Fibroblast of skin of right biceps (primary cell): ENCODE results near the gene DOK7.

Experiments
- DNase-seq: peaks from one replicate; pipeline ENCODE4 v3.0.0-alpha.2; 2013

Gene DOK7

GRCh38 chr4:3462790-3463415 lies at the start of gene DOK7:
DOK7 (plus strand) TSS chr4:3463306; CDS start chr4:3463376, 70 bp downstream.
- DNase-seq = no peak

GRCh38 chr4:3413675-3414420 lies 49.3 kb upstream of the DOK7 start:
- DNase-seq = no peak

GRCh38 chr4:3414421-3415279 lies 48.5 kb upstream of the DOK7 start:
- no peak for DNase-seq

DNA sequence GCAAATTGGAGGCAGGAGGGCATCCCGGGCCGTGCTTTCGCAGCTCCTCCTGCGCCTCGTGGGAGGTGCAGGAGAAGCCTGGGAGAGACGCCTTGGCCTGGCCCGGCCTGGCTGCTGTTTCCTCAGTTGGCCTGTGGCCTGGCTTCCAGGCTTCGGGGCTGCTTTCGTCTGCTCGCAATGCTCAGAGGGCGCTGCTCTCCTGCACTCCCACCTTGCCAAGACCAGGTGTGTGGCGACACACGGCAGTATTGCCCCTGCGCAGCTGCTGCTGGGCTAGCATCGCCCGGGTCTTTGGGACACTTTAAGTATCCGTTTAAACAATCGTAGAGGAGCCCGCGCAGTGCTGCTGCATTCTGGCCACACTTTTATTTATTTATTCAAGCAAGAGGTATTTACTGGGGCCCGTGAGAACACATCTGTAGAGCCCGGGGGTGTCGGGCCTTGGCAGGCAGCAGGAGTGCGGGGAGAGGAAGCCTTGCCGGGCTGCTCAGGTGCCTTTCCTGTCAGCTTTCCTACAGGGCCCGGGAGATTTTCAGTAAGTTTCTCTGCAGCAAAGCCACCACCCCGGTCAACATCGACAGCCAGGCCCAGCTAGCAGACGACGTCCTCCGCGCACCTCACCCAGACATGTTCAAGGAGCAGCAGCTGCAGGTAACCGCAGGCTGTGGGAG lies 47.5 kb upstream of the DOK7 start:
- no peak for DNase-seq

DNA sequence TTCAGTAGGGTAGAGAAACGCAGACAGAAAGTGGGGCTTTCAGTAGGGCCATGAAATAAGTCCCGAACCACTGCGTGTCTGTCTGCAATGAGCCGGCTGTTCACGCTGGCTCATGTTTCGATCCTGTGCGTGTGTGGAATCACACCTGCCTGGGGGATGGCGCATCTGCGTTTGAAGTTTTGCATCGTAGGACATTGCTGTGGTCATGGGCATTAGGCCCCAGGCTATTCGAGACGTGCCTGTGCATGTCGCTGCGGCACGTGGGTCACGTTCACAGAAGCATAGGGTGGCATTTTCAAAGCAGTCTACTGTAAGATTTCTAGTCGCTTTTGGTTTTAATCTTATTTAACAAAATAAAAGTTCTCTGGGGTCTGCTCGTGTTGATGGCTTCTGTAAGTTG lies 46.8 kb upstream of the DOK7 start:
- DNase-seq = no peak

DNA sequence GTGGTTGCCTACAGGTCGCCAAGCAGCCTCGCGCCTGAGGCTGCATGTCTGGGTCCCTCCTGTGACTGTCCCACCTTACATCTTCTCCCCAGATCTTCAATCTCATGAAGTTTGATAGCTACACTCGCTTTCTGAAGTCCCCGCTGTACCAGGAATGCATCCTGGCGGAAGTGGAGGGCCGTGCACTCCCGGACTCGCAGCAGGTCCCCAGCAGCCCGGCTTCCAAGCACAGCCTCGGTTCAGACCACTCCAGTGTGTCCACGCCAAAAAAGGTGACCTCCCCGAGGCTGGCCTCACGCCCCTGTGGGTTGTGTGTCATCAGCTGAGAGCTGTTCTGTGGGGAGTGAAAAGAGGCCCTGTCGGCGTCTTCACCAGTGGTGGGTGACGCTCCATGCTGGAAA lies 46.3 kb upstream of the DOK7 start:
- no peak for DNase-seq

DNA sequence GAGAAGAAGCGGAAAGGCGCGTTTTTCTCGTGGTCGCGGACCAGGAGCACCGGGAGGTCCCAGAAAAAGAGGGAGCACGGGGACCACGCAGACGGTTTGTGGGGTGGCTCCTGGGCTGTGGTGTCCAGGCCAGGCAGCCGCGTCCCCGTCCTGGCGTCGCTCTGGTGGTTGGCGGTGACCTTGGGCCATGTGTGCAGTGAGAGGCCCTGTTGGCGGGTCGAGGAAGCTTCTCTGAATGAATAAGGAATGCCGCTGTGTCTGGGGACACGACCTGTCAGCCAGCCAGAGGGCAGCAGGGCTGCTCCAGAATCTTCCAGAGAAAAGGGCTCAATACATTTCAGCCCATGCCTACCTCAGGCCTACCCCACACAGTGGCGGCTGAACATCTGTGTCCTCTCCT lies 45.7 kb upstream of the DOK7 start:
- DNase-seq = no peak

- no peak for DNase-seq
These were observed 44.9 kb upstream of the DOK7 start for GRCh38 chr4:3418029-3418762.

DNA sequence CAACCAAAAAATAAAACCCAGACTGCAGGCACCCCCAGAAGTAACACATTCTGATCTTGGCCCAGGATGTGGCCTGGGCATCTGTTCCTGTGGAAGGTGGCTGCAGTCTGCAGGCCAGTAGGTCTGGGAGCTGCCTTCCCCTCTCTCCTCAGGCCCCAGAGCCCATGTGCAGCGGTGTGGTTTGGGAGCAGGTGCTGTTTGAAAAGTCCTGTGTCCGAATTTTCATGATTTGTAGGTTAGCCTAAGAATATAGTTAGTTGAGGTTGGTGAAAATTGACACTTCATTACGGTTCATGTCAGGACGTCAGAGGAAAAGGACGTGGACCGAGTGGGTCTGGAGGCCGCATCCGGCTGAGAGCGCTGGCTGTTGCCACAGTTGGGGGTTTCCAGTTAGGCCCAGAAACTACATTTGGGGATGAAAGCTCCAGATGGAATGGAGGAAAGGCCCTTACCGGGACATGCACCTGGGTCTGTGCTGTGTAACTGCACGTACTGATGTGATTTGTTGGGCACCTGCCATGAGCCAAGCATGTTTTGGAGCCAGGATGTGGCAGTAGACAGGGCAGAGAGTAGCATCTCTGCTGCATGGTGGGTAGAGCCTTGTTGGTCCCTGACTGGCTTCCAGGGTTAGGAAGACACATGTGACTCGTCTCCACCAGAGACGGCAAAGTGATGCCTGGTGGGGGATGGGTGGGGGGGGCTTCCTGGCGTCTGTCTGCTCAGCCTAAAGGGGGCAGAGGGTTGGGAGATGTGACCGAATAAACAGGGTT lies 43.1 kb upstream of the DOK7 start:
- peak; percentile 7 for DNase-seq

DNA sequence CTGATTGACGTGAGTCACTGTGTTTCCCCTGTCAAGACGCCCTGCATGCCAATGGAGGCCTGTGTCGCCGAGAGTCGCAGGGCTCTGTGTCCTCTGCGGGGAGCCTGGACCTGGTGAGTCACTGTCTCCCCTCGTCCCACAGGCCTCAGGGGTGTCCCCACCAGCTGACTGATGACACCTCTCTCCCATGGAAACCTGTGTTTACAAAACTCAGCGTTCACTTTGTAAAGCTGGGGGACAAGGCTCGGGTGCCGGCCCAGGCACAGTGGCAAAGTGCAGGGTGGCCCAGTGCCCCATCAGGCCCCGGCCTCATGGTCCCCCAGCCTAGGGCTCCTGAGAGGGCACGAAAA lies 42.5 kb upstream of the DOK7 start:
- DNase-seq = no peak

- DNase-seq = no peak
These were observed 42.1 kb upstream of the DOK7 start for GRCh38 chr4:3420956-3421355.

GRCh38 chr4:3421470-3421869 lies 41.6 kb upstream of the DOK7 start:
- DNase-seq = no peak

GRCh38 chr4:3422241-3422801 lies 40.8 kb upstream of the DOK7 start:
- DNase-seq = no peak

- DNase-seq = no peak
These were observed 40.3 kb upstream of the DOK7 start for GRCh38 chr4:3422808-3423297.

GRCh38 chr4:3423406-3423805 lies 39.7 kb upstream of the DOK7 start:
- no peak for DNase-seq

DNA sequence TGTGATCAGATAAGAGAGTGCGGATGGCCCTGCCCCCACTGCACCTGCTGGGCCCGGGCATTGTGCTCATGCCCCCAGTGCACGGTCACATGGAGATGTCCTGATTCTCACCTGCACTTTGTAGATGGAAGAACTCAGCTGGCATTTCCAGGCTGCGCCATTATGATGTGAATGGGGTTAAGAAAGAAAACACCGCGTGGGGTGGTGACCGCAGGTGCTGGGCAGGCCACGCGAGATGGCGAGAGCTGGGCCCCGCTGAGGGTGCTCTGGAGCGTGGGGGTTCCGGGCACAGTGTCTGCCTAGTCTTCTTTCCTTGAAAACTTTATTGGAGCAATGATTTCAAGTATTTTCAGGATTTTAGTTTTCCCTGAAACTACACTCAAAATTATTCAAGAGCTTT lies 39.2 kb upstream of the DOK7 start:
- no peak for DNase-seq

DNA sequence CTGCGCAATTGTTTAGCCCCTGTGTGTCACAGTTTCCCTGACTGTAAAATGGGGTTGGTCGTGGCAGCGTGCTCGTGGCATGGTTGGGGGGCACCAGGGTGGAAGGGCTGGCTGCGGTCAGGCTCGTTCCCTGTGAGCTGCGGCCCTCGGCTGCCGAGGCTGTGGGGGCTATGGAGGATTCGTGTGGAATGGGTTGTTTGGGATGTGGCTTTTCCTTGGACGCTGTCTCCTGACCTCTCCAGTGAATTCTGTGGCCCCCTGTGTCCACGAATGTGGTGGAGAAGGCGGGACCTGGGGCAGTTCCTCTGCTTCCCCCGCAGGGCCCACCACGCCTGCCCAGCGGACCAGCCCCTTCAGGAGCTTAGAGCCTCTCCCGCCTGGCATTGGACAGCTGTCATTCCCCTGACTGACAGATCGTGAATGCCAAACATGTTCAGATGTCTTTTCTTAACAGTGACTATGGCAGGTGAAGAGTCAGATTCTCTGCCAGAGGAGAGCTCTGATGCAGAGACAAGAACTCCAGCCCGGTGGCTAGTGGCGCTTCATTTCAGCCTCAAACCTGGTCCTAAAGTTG lies 38.5 kb upstream of the DOK7 start:
- no peak for DNase-seq

DNA sequence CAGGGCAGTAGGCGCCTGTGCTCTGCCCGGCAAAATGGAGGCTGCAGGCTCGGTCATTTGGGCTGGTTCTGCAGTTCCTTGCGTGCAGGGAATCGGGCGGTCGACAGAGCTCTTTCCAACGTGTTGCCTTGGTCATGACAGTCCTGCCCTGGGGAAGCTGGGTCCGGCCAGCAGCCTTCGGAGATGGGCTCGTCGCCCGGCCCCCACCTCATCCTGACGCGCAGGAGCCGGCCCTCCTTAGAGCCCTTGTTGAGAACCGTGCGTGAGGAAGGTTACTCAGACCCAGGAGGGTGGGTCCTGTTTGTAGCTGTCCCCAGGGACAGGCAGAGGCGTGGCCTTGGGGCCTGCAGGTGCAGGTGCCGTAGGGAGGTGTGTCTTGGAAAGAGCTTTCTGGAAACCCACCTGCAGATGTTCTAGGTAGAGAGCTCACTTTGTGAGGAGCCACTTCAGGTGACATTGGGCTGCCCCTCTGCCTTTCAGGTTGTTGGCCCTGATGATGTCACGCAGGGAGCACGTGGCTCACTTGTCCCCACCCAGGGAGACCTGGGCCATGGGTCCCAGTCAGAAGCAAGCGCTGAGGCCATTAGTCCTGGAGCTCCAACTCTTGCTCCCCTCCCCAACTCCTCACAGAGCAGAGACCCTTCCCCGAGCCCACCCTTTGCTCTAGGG lies 36.5 kb upstream of the DOK7 start:
- no peak for DNase-seq

- DNase-seq = no peak
These were observed 36.0 kb upstream of the DOK7 start for GRCh38 chr4:3427134-3427476.

DNA sequence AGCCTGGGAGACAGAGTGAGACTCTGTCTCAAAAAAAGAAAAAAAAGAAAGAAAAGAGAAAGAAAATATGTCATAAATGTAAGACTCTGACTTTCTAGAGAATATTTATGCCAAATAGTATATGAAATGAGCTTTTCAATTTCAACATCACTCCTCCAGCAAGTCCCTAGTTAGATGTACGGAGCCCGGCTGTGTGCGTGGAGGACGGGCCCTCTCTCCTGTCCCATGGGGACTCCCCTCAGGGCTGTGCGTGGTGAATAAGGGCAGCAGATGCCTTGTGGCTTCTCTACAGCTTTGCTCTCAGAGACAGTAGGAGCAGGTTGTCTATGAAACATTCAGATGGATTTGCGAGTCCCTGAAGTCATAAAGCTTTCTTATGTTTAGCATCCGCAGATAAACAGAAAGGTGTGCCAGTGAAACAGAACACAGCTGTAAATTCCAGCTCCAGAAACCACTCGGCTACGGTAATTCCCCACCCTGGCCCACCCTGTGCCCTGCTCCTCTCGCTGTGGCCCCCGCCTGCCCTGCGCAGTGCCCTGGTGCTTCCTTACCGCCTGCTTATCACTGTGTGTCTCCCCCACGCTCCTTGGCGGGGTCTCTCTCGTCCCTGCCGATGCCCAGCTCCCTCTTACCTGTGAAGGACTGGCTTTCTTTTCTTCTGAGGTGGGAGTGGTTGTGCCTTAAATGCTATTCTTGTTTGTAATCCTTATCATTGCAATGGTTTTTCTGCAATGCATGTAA lies 35.2 kb upstream of the DOK7 start:
- no peak for DNase-seq
